K562 (cell line): ENCODE data around the gene JAKMIP1. TPM values are rescaled to one million over a fixed set of nuclear protein-coding genes. Genes with fewer than 3 reads are reported as not detected.

Source experiments
- ATAC-seq: fragments of 200-7000 bp; cut with Tn5 transposase; 3 replicates; pipeline ENCODE4 v1.9.1; 2020; ENCODE audit warnings: moderate library complexity
- BruUV-seq: library from RNA; stranded (reverse); fragments of 400-500 nt; replicated peaks from 2 replicates; lab custom pipeline; 2021; lab: Mats Ljungman, UMichigan
- CTCF ChIA-PET: fragments of 300-600 bp; formaldehyde crosslinking; extraction: SDS; loops from one replicate; lab custom pipeline; 2021; ENCODE audit warnings: low intra/inter-chr PET ratio; lab: Yijun Ruan, JAX
- POLR2A ChIA-PET: fragments of 300-600, 350-650 bp; sonication (Branson Sonifier 250); formaldehyde crosslinking; extraction: SDS; loops from one replicate; lab custom pipeline; 2021; ENCODE audit warnings: antibody characterized with exemption, inconsistent platforms; lab: Yijun Ruan, JAX
- DNase-seq, 4 experiments: peaks; one replicate each; pipeline versions ENCODE4 v3.0.0 to v3.0.0-alpha.2; 2011 to 2018; ENCODE audit warnings: low spot score in 3 of 4, mixed read lengths in 3 of 4; ENCODE audit errors: extremely low read depth in 1 of 4
- FAIRE-seq: peaks from 2 replicates; lab custom pipeline; 2011; peaks lifted over from hg19 to GRCh38; lab: Jason Lieb, UNC
- H2AFZ ChIP-seq: 2 replicates; pipeline ENCODE4 v1.6.0; 2011; ENCODE audit warnings: low read depth, low read length, control low read depth, inconsistent platforms
- H3K27ac ChIP-seq: fragments of 200-600 bp; 3 replicates; pipeline ENCODE4 v1.8.0; 2011; ENCODE audit warnings: low read depth, mild to moderate bottlenecking, control low read depth, inconsistent platforms, low read length, moderate library complexity, mixed read lengths; ENCODE audit errors: extremely low read depth
- H3K27me3 ChIP-seq, 2 experiments: fragments of 300-600 bp in 1 of 2; 2 replicates in 1 of 2; 3 replicates in 1 of 2; pipeline versions ENCODE4 v1.6.0 to v1.8.0; 2011; ENCODE audit warnings: inconsistent platforms in 2 of 2, low read length in 2 of 2, mild to moderate bottlenecking in 1 of 2, mixed read lengths in 1 of 2, moderate library complexity in 1 of 2; ENCODE audit not compliant: control insufficient read depth in 2 of 2, insufficient read depth in 2 of 2
- H3K36me3 ChIP-seq: fragments of 300-600 bp; 3 replicates; pipeline ENCODE4 v1.8.0; 2011; ENCODE audit warnings: mild to moderate bottlenecking, low read length, inconsistent platforms; ENCODE audit not compliant: control insufficient read depth, insufficient read depth
- H3K4me1 ChIP-seq, 2 experiments: fragments of 200-600 bp in 1 of 2; replicated peaks in 1 of 2; 2 replicates in 1 of 2; 3 replicates in 1 of 2; pipeline versions ENCODE4 v1.5.1 to v1.8.0; 2011; ENCODE audit warnings: inconsistent platforms in 2 of 2, low read length in 2 of 2, mild to moderate bottlenecking in 1 of 2, mixed read lengths in 1 of 2, moderate library complexity in 1 of 2; ENCODE audit not compliant: control insufficient read depth in 2 of 2, insufficient read depth in 2 of 2
- H3K4me2 ChIP-seq: 2 replicates; pipeline ENCODE4 v1.6.1; 2011; ENCODE audit warnings: low read length, control low read depth, inconsistent platforms, mixed read lengths; ENCODE audit not compliant: insufficient read depth
- H3K4me3 ChIP-seq: fragments of 200-600 bp; sonication (generic), shearing (Covaris generic); 2 replicates; pipeline ENCODE4 v1.5.1; 2016; ENCODE audit warnings: control low read depth, inconsistent platforms
- H3K79me2 ChIP-seq: fragments of 200-600 bp; 3 replicates; pipeline ENCODE4 v1.8.0; 2011; ENCODE audit warnings: low read length, inconsistent platforms; ENCODE audit not compliant: control insufficient read depth, insufficient read depth
- H3K9ac ChIP-seq, 2 experiments: 2 replicates each; pipeline versions ENCODE4 v1.6.0 to v1.6.1; 2011; ENCODE audit warnings: low read depth in 2 of 2, low read length in 2 of 2, control low read depth in 1 of 2, inconsistent platforms in 1 of 2, mild to moderate bottlenecking in 1 of 2, mixed read lengths in 1 of 2; ENCODE audit not compliant: insufficient read depth in 1 of 2
- H3K9me1 ChIP-seq: one replicate; pipeline ENCODE4 v1.6.0; 2011; ENCODE audit warnings: inconsistent platforms, mild to moderate bottlenecking, low read length, moderate library complexity; ENCODE audit not compliant: control insufficient read depth, insufficient read depth
- H3K9me3 ChIP-seq: replicated peaks from 2 replicates; pipeline ENCODE4 v1.5.1; 2011; ENCODE audit warnings: low read depth, low read length, inconsistent platforms; ENCODE audit not compliant: control insufficient read depth, insufficient read depth
- H4K20me1 ChIP-seq: replicated peaks from 2 replicates; pipeline ENCODE4 v1.6.1; 2011; ENCODE audit warnings: low read length, inconsistent platforms, mixed read lengths; ENCODE audit not compliant: control insufficient read depth, insufficient read depth
- ARID2 ChIP-seq: fragments of 450-650 bp; IDR thresholded peaks from 2 replicates; pipeline ENCODE4 v1.6.1; 2017; ENCODE audit warnings: antibody characterized with exemption, mild to moderate bottlenecking
- NFXL1 ChIP-seq: fragments of 450-650 bp; formaldehyde crosslinking; IDR thresholded peaks from 2 replicates; pipeline ENCODE4 v1.4.0; 2021; ENCODE audit warnings: mild to moderate bottlenecking
- RBM25 ChIP-seq: fragments of 200-400 bp; formaldehyde crosslinking; IDR thresholded peaks from 2 replicates; pipeline ENCODE4 v1.6.1; 2018; ENCODE audit warnings: low read length, low read depth, moderate library complexity; ENCODE audit not compliant: severe bottlenecking
- RFX1 ChIP-seq: fragments of 450-650 bp; IDR thresholded peaks from 2 replicates; pipeline ENCODE4 v1.6.1; 2016; ENCODE audit warnings: mild to moderate bottlenecking, moderate library complexity
- TEAD2 ChIP-seq: fragments of 450-650 bp; IDR thresholded peaks from 2 replicates; pipeline ENCODE4 v1.6.1; 2016; ENCODE audit warnings: missing genetic modification characterization, control low read depth, missing compliant biosample characterization
- TOE1 ChIP-seq, 2 experiments: fragments of 450-650 bp in 1 of 2; sonication (generic) in 1 of 2; formaldehyde crosslinking in 1 of 2; IDR thresholded peaks; 2 replicates each; pipeline versions ENCODE4 v1.7.1 to v1.8.0; 2016 to 2022; ENCODE audit warnings: borderline replicate concordance in 2 of 2, mild to moderate bottlenecking in 2 of 2, antibody characterized with exemption in 1 of 2, inconsistent platforms in 1 of 2, low read depth in 1 of 2, missing genetic modification reagents in 1 of 2, moderate library complexity in 1 of 2
- ZBTB12 ChIP-seq: fragments of 250-450 bp; sonication (Bioruptor Pico); IDR thresholded peaks from 2 replicates; pipeline ENCODE4 v1.4.0; 2020
- WGBS: fragments of 100-300 bp; shearing (Covaris generic); methylation state at CpG from one replicate; pipeline ENCODE4 v1.1.6; 2016; ENCODE audit warnings: low coverage, mixed read lengths; ENCODE audit not compliant: insufficient coverage; ENCODE audit errors: missing lambda C conversion rate; 5-methylcytosine and 5-hydroxymethylcytosine counted together
- in situ Hi-C: fragments of 300-500 bp; cut with MboI; formaldehyde crosslinking; loops from 4 replicates; pipeline ENCODE4 v1.15.0; 2018; ENCODE audit warnings: inconsistent platforms, mixed read lengths
- intact Hi-C: fragments of 100-400 bp; cut with micrococcal nuclease; formaldehyde crosslinking; loops from 2 replicates; pipeline ENCODE4 v1.14.2; 2022
- polyA plus RNA-seq, 8 experiments: library from polyadenylated mRNA; depleted of rRNA in 4 of 8; stranded (reverse) in 5 of 8; unstranded in 3 of 8; fragments of >200 nt; fragmentation: Nextera tagmentation in 2 of 8; fragmentation: Illumina TruSeq in 1 of 8; extraction: Ambion mirVana in 2 of 8; extraction: Trizol in 1 of 8; gene quantifications; 2 replicates each; pipeline versions ENCODE4 v1.2.1 to v1.2.3, GENCODE V29; 2011 to 2014; ENCODE audit warnings: inconsistent platforms in 1 of 8, missing spikeins in 1 of 8
- total RNA-seq, 7 experiments: library from RNA; depleted of rRNA in 6 of 7; stranded (reverse); fragments of >200 nt in 6 of 7; fragmentation: Illumina TruSeq in 2 of 7; extraction: Trizol in 2 of 7; gene quantifications; 2 replicates each; pipeline versions ENCODE4 v1.2.1 to v1.2.3, GENCODE V29; 2011 to 2021; ENCODE audit warnings: low replicate concordance in 1 of 7

Gene JAKMIP1
- total and polyA plus RNA-seq, 9 of the 15 experiments (the other 6 are each of a cell fraction or from before 2014, with no cell fraction given), result not detected

GRCh38 chr4:6021831-6022606 lies 178.3 kb downstream of the JAKMIP1 start:
- Histone ChIP-seq H3K4me2 (no peak overlapping the region), H3K9me1 (no peaks in the 10 kb centered on the region), H3K27me3 (peaks cover 10 to 61% of the 10 kb centered on the region in 2 experiments; a peak in 4 of 5 replicates), H3K27ac (no peak overlapping the region), H3K4me3 (no peak overlapping the region), H3K36me3 (no peaks in the 10 kb centered on the region), H3K9me3 (no peaks in the 10 kb centered on the region), H3K4me1 (no peaks in the 10 kb centered on the region), H4K20me1 (no peaks in the 10 kb centered on the region; the same call in none of the 2 replicates), H3K79me2 (no peaks in the 10 kb centered on the region), H3K9ac (no peak overlapping the region), H2AFZ (no peak overlapping the region)
- in situ Hi-C loops, result no loop called here
- POLR2A ChIA-PET, result interaction anchor here (1.3 kb wide), 1 partner anchor 10 kb away, joined by 6 read pairs; no protein-coding TSS in a partner anchor
- ATAC-seq (no peak), DNase-seq (no peak), FAIRE-seq (no peak)
- WGBS, result 0% methylated on average over 18 of the region's 20 CpGs
- intact Hi-C loops, result no loop called here
- TF ChIP-seq RFX1, result peak; percentile 34; the same call in 1 of the 2 replicates
- TF ChIP-seq TOE1 (IDR thresholded peaks at IDR 0.05; ENCODE audit: borderline replicate concordance), result no peak
- TF ChIP-seq TOE1 (CRISPR knock-in tag; IDR thresholded peaks at IDR 0.05; ENCODE audit: borderline replicate concordance, low read depth), result no peak
- CTCF ChIA-PET, result no interaction called here
- BruUV-seq, result no TSS peak

GRCh38 chr4:6020613-6021012 lies 179.7 kb downstream of the JAKMIP1 start:
- Histone ChIP-seq H3K9ac (no peak overlapping the region), H3K27ac (no peak overlapping the region), H3K9me1 (no peaks in the 10 kb centered on the region), H3K27me3 (peaks cover 12 to 62% of the 10 kb centered on the region in 2 experiments; a peak in 3 of 5 replicates)
- POLR2A ChIA-PET, result interaction anchor here (1.2 kb wide), 1 partner anchor 21 kb away, joined by 3 read pairs; no protein-coding TSS in a partner anchor
- no peak for TF ChIP-seq ZBTB12 (CRISPR knock-in tag)
- no peak for TF ChIP-seq RBM25
- TF ChIP-seq ARID2, result no peak
- no peak for TF ChIP-seq NFXL1 (CRISPR knock-in tag)
- TF ChIP-seq TEAD2 (tag), result no peak
- TF ChIP-seq, all 486 proteins: peak for 0
- H4K20me1 ChIP-seq, result no peaks in the 10 kb centered on the region; the same call in none of the 2 replicates
- H3K4me2 ChIP-seq, result no peak overlapping the region
- intact Hi-C loops, result no loop called here
- WGBS, result 14% methylated on average over 6 of the region's 8 CpGs
- H3K4me1 ChIP-seq, result no peaks in the 10 kb centered on the region
- BruUV-seq, result no TSS peak
- H3K9me3 ChIP-seq, result no peaks in the 10 kb centered on the region
- in situ Hi-C loops, result no loop called here
- no peaks in the 10 kb centered on the region for H3K36me3 ChIP-seq
- H3K79me2 ChIP-seq, result no peaks in the 10 kb centered on the region
- CTCF ChIA-PET, result no interaction called here
- ATAC-seq, result no peak
- no peak overlapping the region for H2AFZ ChIP-seq
- H3K4me3 ChIP-seq, result no peak overlapping the region
- no peak for FAIRE-seq
- DNase-seq, result no peak
